ENCODE data around the gene WASF3. TPM values are rescaled to one million over a fixed set of nuclear protein-coding genes. Genes with fewer than 3 reads are reported as not detected.

Gene WASF3
- total RNA-seq, 4 donors from 2014 or later = 34.8 to 101 (median 49.3) TPM

DNA sequence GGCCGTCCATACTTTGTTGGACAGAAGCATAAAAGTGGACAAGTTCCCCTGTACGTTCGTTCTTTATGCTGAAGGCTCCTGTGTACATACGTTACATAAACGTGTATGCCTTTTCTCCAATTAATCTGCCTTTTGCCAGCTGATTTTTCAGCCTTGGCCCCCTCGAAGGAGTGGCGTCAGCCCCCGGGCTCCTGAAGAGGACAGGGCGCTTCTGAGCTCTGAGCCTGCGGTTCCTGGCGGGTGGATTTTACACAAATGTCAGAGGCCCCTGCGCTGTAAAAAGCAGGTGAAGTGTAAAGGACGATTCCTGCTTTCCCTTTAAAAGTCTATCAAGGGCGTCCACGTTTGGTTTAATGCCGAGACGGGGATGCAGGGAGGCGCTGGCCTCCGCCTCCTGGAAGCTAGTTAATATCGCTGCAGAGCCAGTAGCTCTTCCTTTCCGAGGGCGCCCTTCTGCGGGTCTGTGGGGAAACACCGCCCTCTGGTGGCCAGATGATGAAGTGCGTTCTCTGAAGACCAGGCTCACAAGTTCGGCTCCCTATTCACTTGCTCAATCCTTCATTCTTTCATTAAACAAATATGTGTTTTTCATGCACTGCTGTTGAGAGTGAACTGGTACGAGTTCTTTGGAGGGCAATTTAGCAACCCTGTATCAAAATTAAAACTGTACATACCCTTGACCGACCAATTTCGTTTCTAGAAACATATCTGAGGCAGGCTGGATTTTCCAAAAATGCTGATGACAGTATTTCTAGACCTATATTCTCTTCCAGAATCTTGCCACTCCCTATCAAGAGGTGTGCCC lies 141.1 kb downstream of the WASF3 start:
- TF ChIP-seq, protein P1, sequence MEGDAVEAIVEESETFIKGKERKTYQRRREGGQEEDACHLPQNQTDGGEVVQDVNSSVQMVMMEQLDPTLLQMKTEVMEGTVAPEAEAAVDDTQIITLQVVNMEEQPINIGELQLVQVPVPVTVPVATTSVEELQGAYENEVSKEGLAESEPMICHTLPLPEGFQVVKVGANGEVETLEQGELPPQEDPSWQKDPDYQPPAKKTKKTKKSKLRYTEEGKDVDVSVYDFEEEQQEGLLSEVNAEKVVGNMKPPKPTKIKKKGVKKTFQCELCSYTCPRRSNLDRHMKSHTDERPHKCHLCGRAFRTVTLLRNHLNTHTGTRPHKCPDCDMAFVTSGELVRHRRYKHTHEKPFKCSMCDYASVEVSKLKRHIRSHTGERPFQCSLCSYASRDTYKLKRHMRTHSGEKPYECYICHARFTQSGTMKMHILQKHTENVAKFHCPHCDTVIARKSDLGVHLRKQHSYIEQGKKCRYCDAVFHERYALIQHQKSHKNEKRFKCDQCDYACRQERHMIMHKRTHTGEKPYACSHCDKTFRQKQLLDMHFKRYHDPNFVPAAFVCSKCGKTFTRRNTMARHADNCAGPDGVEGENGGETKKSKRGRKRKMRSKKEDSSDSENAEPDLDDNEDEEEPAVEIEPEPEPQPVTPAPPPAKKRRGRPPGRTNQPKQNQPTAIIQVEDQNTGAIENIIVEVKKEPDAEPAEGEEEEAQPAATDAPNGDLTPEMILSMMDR (IDR thresholded peaks at IDR 0.05; ENCODE audit: low read depth) = no peak

DNA sequence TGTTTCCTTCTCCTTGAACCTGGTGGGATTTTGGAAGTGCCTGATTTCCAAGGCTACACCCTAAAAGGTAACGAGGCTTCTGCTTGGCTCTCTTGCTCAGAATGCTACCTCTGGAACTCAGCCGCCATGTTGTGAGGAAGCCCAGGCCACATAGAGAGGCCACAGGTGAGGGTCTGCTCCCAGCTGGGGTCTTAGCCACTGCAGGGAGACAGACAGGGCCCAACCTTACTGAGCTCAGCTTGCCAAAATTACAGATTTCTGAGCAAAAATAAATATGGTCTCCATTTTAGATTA lies 141.7 kb downstream of the WASF3 start:
- TF ChIP-seq, protein P1 (IDR thresholded peaks at IDR 0.05; ENCODE audit: low read depth) = no peak

DNA sequence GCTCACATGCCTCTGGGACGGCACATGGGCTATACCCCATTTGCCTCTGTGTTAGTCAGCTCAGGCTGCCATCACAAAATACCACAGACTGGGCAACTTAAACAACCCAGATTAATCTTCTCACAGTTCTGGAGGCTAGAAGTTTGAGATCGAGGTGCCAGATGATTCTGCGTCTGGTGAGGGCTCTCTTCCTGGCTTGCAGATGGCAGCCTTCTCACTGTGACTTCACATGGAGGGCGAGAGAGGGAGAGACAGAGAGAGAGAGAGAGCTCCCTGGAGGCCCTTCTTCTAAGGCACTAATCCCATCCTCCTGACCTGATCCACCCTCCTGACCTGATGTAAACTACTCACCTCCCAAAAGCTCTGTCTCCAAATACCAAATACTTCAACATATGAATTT lies 148.1 kb downstream of the WASF3 start:
- TF ChIP-seq, protein P1 (IDR thresholded peaks at IDR 0.05; ENCODE audit: low read depth) = no peak

DNA sequence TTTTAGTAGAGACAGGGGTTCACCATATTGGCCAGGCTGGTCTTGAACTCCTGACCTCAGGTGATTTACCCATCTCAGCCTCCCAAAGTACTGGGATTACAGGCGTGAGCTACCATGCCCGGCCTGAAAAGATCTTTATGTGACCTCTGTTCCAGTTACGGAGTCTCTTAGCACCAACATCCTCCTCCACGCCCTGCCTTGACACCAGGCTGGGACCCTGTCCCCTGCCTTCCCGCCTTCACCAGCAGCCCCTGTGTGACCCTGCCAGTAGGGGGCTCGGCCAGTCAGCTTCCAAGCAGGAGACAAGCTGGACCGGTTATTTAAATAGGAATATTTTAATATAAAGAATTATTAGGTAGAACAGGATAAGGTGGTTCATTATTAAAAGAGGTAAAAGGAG lies 148.9 kb downstream of the WASF3 start:
- TF ChIP-seq, protein P1 (IDR thresholded peaks at IDR 0.05; ENCODE audit: low read depth) = no peak

DNA sequence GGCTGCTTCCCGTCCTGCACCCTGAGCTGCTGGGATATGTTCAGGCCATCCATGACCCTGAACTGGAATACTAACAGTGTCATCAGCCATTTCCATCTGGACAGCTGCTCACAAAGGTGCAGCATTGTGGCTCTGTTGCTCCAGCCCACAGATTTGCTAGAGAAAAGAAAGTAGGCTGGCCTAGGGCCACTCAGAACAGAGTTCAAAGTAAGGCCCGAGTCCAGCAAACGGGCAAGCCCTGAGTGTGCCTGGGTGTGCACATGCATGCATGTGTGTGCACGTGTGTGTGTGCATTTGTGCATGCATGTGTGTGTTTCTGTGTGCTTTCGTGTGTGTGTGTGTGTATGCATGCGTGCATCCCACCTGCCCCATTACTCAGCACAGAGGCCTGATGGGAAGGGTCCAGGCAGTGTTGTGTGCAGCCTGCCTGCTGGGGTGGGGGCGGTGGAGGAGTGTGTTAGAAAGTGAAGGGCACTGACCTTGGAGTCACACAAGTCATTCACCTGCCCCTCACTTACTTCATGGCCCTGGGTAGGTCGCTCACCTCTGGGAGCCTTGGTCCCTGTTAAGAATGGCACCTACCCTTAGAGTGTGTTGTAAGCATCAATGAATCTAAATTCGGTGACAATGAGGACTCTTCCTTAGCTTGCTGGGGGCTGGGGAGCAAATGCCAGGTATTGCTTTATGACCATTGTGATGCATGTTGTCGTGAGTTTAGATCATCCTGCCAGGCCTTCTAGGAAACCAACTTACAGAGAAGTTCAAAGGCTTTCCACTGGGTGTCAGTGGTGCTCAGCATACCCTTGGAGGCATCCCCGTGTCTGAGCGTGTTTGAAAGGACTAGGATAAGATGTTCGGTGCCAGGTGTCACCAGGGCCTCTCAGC lies 149.9 kb downstream of the WASF3 start:
- TF ChIP-seq, protein P1 (IDR thresholded peaks at IDR 0.05; ENCODE audit: low read depth) = no peak

DNA sequence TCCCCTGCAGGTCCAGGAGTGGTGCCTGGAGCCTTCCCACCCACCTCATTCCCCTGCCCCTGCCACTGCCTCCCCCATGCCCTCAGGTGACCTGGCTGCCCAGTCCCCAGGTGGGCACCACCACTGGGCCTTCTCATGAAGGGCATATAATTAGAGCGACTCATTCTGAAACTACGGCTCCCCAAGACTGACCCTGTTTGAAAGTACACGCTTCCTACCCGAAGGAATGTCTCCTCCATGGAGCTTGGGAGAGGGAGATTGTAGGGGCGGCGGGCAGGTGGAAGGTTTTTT lies 150.5 kb downstream of the WASF3 start:
- TF ChIP-seq, protein P1 (IDR thresholded peaks at IDR 0.05; ENCODE audit: low read depth) = no peak

DNA sequence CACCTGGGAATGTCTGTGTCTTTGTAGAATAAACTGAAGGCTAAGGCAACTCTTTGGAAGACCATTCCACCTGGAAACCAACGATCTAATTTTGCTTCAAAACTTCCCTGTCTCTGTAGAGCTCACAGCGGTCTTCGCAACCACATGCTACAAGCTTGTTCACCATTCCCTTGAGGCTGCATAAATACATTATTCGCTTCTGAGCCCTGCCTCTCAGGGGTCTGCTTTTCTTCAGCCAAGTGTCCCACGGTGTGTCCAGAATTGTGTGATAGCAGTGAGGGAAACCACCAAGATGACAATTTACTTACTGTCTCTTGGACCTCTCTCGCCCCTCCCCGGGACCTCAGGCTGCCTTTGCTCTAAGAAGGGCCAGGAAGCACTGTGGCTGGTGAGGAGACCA lies 152.0 kb downstream of the WASF3 start:
- TF ChIP-seq, protein P1 (IDR thresholded peaks at IDR 0.05; ENCODE audit: low read depth) = no peak
